Nephron (organoid): ENCODE data around the gene SPATS2.

Experiments
- H3K27ac Mint-ChIP-seq, 3 experiments: 2 replicates each; pipeline ENCODE4 v1.8.0; 2020; ENCODE audit warnings: mixed read lengths in 3 of 3, mild to moderate bottlenecking in 2 of 3, moderate library complexity in 1 of 3
- H3K27me3 Mint-ChIP-seq: 2 replicates; pipeline ENCODE4 v1.8.0; 2021; ENCODE audit warnings: low read depth, mild to moderate bottlenecking, moderate library complexity, mixed read lengths
- H3K36me3 Mint-ChIP-seq: 2 replicates; pipeline ENCODE4 v1.8.0; 2020; ENCODE audit warnings: low read depth, mixed read lengths
- H3K4me1 Mint-ChIP-seq: 2 replicates; pipeline ENCODE4 v1.8.0; 2020; ENCODE audit warnings: mixed read lengths
- H3K4me3 Mint-ChIP-seq, 3 experiments: 2 replicates each; pipeline ENCODE4 v1.8.0; 2020; ENCODE audit warnings: mild to moderate bottlenecking in 3 of 3, mixed read lengths in 3 of 3, moderate library complexity in 2 of 3
- H3K9me3 Mint-ChIP-seq: 2 replicates; pipeline ENCODE4 v1.8.0; 2020; ENCODE audit warnings: mixed read lengths
- CTCF ChIP-seq, 3 experiments: fragments of 200-600 bp; sonication (generic); IDR thresholded peaks; one replicate each; pipeline ENCODE4 v1.5.0; 2021; ENCODE audit warnings: antibody characterized with exemption in 3 of 3; ENCODE audit not compliant: unreplicated experiment in 3 of 3

The SPATS2 gene

GRCh38 chr12:49325606-49326005 is 41.7 kb upstream of the SPATS2 start:
- TF ChIP-seq CTCF (IDR thresholded peaks at IDR 0.05; ENCODE audit: unreplicated experiment in 3 of 3) = no peak
- H3K27ac Mint-ChIP-seq = no peak overlapping the region
- no peaks in the 10 kb centered on the region for H3K27me3 Mint-ChIP-seq
- no peaks in the 10 kb centered on the region for H3K9me3 Mint-ChIP-seq
- H3K36me3 Mint-ChIP-seq = peaks cover 20% of the 10 kb centered on the region
- H3K4me1 Mint-ChIP-seq = peaks cover 14% of the 10 kb centered on the region
- peak overlapping the region in 2 of 3 experiments; percentile 53 to 65 for H3K4me3 Mint-ChIP-seq

DNA sequence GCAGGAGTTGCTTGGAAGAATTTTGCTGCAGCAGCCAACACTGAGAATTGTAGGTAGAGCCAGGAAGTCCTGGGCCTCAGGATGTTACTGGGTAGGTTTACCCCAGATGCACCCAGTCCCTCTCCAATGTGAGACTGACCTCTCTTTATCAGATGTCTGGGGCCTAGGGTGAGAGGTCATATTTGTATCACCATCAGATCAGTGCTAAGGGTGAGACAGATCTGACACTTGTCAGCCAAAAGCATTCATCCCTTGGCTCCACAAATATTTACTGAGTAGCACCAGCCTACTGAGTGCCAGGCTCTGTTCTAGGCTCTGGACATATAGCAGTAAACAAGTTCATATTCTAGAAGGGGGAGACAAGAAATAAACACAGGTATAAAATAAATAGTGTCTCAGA is 39.9 kb upstream of the SPATS2 start:
- H3K4me3 Mint-ChIP-seq = no peak overlapping the region
- no peaks in the 10 kb centered on the region for H3K9me3 Mint-ChIP-seq
- H3K27ac Mint-ChIP-seq = no peak overlapping the region
- H3K27me3 Mint-ChIP-seq = peaks cover 10% of the 10 kb centered on the region
- no peak for TF ChIP-seq CTCF (IDR thresholded peaks at IDR 0.05; ENCODE audit: unreplicated experiment in 3 of 3)
- peaks cover 21% of the 10 kb centered on the region for H3K4me1 Mint-ChIP-seq
- peaks cover 24% of the 10 kb centered on the region for H3K36me3 Mint-ChIP-seq

- no peak overlapping the region for H3K27ac Mint-ChIP-seq
- H3K4me1 Mint-ChIP-seq = peaks cover 22% of the 10 kb centered on the region
- no peak overlapping the region for H3K4me3 Mint-ChIP-seq
Measured at GRCh38 chr12:49327887-49328286, 39.4 kb upstream of the SPATS2 start.

GRCh38 chr12:49328816-49329215 is 38.4 kb upstream of the SPATS2 start:
- Mint-ChIP-seq H3K36me3 (peaks cover 21% of the 10 kb centered on the region), H3K4me1 (peaks cover 17% of the 10 kb centered on the region), H3K9me3 (no peaks in the 10 kb centered on the region), H3K27me3 (peaks cover 18% of the 10 kb centered on the region), H3K27ac (no peak overlapping the region), H3K4me3 (no peak overlapping the region)
- no peak for TF ChIP-seq CTCF (IDR thresholded peaks at IDR 0.05; ENCODE audit: unreplicated experiment in 3 of 3)

More at GRCh38 chr12:49327887-49328286, 39.4 kb upstream of the SPATS2 start:
- Mint-ChIP-seq H3K9me3 (no peaks in the 10 kb centered on the region), H3K27me3 (peaks cover 15% of the 10 kb centered on the region), H3K36me3 (peaks cover 24% of the 10 kb centered on the region)
- TF ChIP-seq CTCF (IDR thresholded peaks at IDR 0.05; ENCODE audit: unreplicated experiment in 3 of 3) = no peak

GRCh38 chr12:49330032-49330619 is 37.1 kb upstream of the SPATS2 start:
- Mint-ChIP-seq H3K4me3 (no peak overlapping the region), H3K36me3 (peaks cover 21% of the 10 kb centered on the region), H3K4me1 (peaks cover 14% of the 10 kb centered on the region), H3K27ac (peak overlapping the region in 1 of 3 experiments; percentile 35), H3K9me3 (no peaks in the 10 kb centered on the region), H3K27me3 (peaks cover 29% of the 10 kb centered on the region)
- TF ChIP-seq CTCF (IDR thresholded peaks at IDR 0.05; ENCODE audit: unreplicated experiment in 3 of 3) = no peak
